ENCODE data around the gene PCK2.

PCK2 gene

GRCh38 chr14:24078146-24078545, 16.0 kb upstream of the PCK2 start (continued):
- TF ChIP-seq ZNF280D (tag by site-specific recombination; IDR thresholded peaks at IDR 0.05) (no peak), ZNF114 (tag by site-specific recombination; IDR thresholded peaks at IDR 0.05) (no peak), ZSCAN4 (tag by site-specific recombination; IDR thresholded peaks at IDR 0.05) (no peak), GLIS1 (tag by site-specific recombination; IDR thresholded peaks at IDR 0.05) (peak; percentile 94), ZNF610 (tag by site-specific recombination; IDR thresholded peaks at IDR 0.05; ENCODE audit: borderline replicate concordance) (no peak), KLF16 (tag by site-specific recombination; IDR thresholded peaks at IDR 0.05) (no peak), ZNF785 (tag by site-specific recombination; IDR thresholded peaks at IDR 0.05) (no peak), ZXDB (tag by site-specific recombination; IDR thresholded peaks at IDR 0.05) (no peak), ZFP37 (tag by site-specific recombination; IDR thresholded peaks at IDR 0.05) (no peak), GLIS2 (tag by site-specific recombination; IDR thresholded peaks at IDR 0.05) (no peak)

GRCh38 chr14:24079491-24080141, 14.5 kb upstream of the PCK2 start:
- no peak overlapping the region for H3K4me3 ChIP-seq (ENCODE audit: low read depth, low read length)
- TF ChIP-seq ZSCAN5A (tag by site-specific recombination; IDR thresholded peaks at IDR 0.05), result no peak
- peak; percentile 96 for TF ChIP-seq ZNF341 (tag by site-specific recombination; IDR thresholded peaks at IDR 0.05; ENCODE audit: low read depth)
- TF ChIP-seq ZNF274 (IDR thresholded peaks at IDR 0.05; ENCODE audit: low read length), result no peak
- TF ChIP-seq ZNF274 (tag by site-specific recombination; IDR thresholded peaks at IDR 0.05; ENCODE audit: borderline replicate concordance), result no peak
- no peak for TF ChIP-seq ZBTB7A (tag by site-specific recombination; IDR thresholded peaks at IDR 0.05; ENCODE audit: low read depth)
- peak; percentile 53; the same call in 1 of the 2 replicates for TF ChIP-seq PRDM10 (tag by site-specific recombination; IDR thresholded peaks at IDR 0.05)
- TF ChIP-seq ZNF747 (tag by site-specific recombination; IDR thresholded peaks at IDR 0.05), result no peak
- peak; percentile 51; the same call in 1 of the 2 replicates for TF ChIP-seq SP3 (tag by site-specific recombination; IDR thresholded peaks at IDR 0.05)
- no peak for TF ChIP-seq ZNF10 (tag by site-specific recombination; IDR thresholded peaks at IDR 0.05)
- no peak for TF ChIP-seq ZNF561 (tag by site-specific recombination; IDR thresholded peaks at IDR 0.05; ENCODE audit: borderline replicate concordance)
- TF ChIP-seq ZNF670 (tag by site-specific recombination; IDR thresholded peaks at IDR 0.05; ENCODE audit: low read depth), result no peak
- peak; percentile 58 for TF ChIP-seq SP2 (tag by site-specific recombination; IDR thresholded peaks at IDR 0.05)
- TF ChIP-seq REST (tag by site-specific recombination; IDR thresholded peaks at IDR 0.05), result no peak
- TF ChIP-seq KLF8 (tag by site-specific recombination; IDR thresholded peaks at IDR 0.05), result no peak

More at GRCh38 chr14:24079491-24080141, 14.5 kb upstream of the PCK2 start:
- Histone ChIP-seq H3K4me1 (ENCODE audit: control insufficient read depth, insufficient read depth, low read length) (peaks cover 10% of the 10 kb centered on the region), H3K27ac (ENCODE audit: extremely low read depth, low read depth, low read length) (no peak overlapping the region), H3K9me3 (ENCODE audit: control insufficient read depth, insufficient read depth, low read depth, low read length) (no peaks in the 10 kb centered on the region), H3K36me3 (ENCODE audit: control insufficient read depth in 2 of 2, insufficient read depth in 1 of 2, low read length in 2 of 2) (no peaks in the 10 kb centered on the region)
- ChIA-PET POLR2A (interaction anchor here (1.0 to 3.7 kb wide), 8 partner anchors 9 to 67 kb away, joined by 3 to 27 read pairs (median 6); partner anchors contain the start of genes PCK2 and PSME2), CTCF (interaction anchor here (0.5 to 6.0 kb wide), 5 partner anchors 12 to 491 kb away, joined by 3 to 77 read pairs (median 3); partner anchors contain the start of gene PCK2)

Data from HEK293 (cell line).